MM.1S (cell line): Measurements from ENCODE around the gene DYNC1H1.

Source experiments
- DNase-seq: peaks from one replicate; pipeline ENCODE4 v3.0.0-alpha.2; 2015
- H2AFZ ChIP-seq: fragments of 300-600 bp; sonication (generic); 2 replicates; pipeline ENCODE4 v1.6.0; 2016; ENCODE audit warnings: antibody characterized with exemption, low read length
- H3F3A ChIP-seq: fragments of 300-600 bp; sonication (generic); 2 replicates; pipeline ENCODE4 v1.6.1; 2016; ENCODE audit warnings: mild to moderate bottlenecking, antibody characterized with exemption, low read length, moderate library complexity, mixed read lengths; ENCODE audit not compliant: insufficient read depth
- H3K27ac ChIP-seq: fragments of 300-600 bp; sonication (generic); 2 replicates; pipeline ENCODE4 v1.5.1; 2016; ENCODE audit warnings: mild to moderate bottlenecking, low read length
- H3K27me3 ChIP-seq: fragments of 300-600 bp; sonication (generic); replicated peaks from 2 replicates; pipeline ENCODE4 v1.6.0; 2016; ENCODE audit warnings: low read length; ENCODE audit not compliant: insufficient read depth
- H3K36me3 ChIP-seq: fragments of 300-600 bp; sonication (generic); replicated peaks from 2 replicates; pipeline ENCODE4 v1.6.1; 2016; ENCODE audit warnings: mild to moderate bottlenecking, low read length, mixed read lengths; ENCODE audit not compliant: insufficient read depth
- H3K4me1 ChIP-seq: fragments of 300-600 bp; sonication (generic); 2 replicates; pipeline ENCODE4 v1.6.1; 2016; ENCODE audit warnings: low read length, mixed read lengths
- H3K4me2 ChIP-seq: fragments of 300-600 bp; sonication (generic); 2 replicates; pipeline ENCODE4 v1.6.0; 2016; ENCODE audit warnings: low read depth, low read length
- H3K4me3 ChIP-seq: fragments of 300-600 bp; sonication (generic); 2 replicates; pipeline ENCODE4 v1.5.1; 2016; ENCODE audit warnings: low read length, mixed read lengths
- H3K79me2 ChIP-seq: fragments of 300-600 bp; sonication (generic); 2 replicates; pipeline ENCODE4 v1.6.1; 2016; ENCODE audit warnings: mixed run types, low read length, mixed read lengths
- H3K9ac ChIP-seq: fragments of 300-600 bp; sonication (generic); 2 replicates; pipeline ENCODE4 v1.6.1; 2016; ENCODE audit warnings: low read length, mixed read lengths
- H3K9me2 ChIP-seq: fragments of 300-600 bp; sonication (generic); replicated peaks from 2 replicates; pipeline ENCODE4 v1.6.1; 2016; ENCODE audit warnings: mild to moderate bottlenecking, low read length, mixed read lengths; ENCODE audit not compliant: insufficient read depth
- H3K9me3 ChIP-seq: fragments of 300-600 bp; sonication (generic); replicated peaks from 2 replicates; pipeline ENCODE4 v1.6.1; 2016; ENCODE audit warnings: mild to moderate bottlenecking, low read length, mixed read lengths; ENCODE audit not compliant: insufficient read depth
- H4K20me1 ChIP-seq: fragments of 300-600 bp; sonication (generic); 2 replicates; pipeline ENCODE4 v1.6.1; 2016; ENCODE audit warnings: mild to moderate bottlenecking, low read length, moderate library complexity, mixed read lengths; ENCODE audit not compliant: insufficient read depth
- EZH2 ChIP-seq: fragments of 300-600 bp; sonication (generic); optimal IDR thresholded peaks from 2 replicates; pipeline ENCODE3; 2017; ENCODE audit warnings: low read depth, mild to moderate bottlenecking, antibody characterized with exemption, low read length, mixed read lengths
- EZH2phosphoT487 ChIP-seq: fragments of 300-600 bp; sonication (generic); IDR thresholded peaks from 2 replicates; pipeline ENCODE4 v1.6.1; 2018; ENCODE audit warnings: antibody characterized with exemption, low read length
- TF ChIP-seq, protein P1 (sequence below): fragments of 300-600 bp; sonication (generic); IDR thresholded peaks from 2 replicates; pipeline ENCODE4 v1.5.1; 2016; ENCODE audit warnings: antibody characterized with exemption, low read length, mixed read lengths

Gene DYNC1H1

DNA sequence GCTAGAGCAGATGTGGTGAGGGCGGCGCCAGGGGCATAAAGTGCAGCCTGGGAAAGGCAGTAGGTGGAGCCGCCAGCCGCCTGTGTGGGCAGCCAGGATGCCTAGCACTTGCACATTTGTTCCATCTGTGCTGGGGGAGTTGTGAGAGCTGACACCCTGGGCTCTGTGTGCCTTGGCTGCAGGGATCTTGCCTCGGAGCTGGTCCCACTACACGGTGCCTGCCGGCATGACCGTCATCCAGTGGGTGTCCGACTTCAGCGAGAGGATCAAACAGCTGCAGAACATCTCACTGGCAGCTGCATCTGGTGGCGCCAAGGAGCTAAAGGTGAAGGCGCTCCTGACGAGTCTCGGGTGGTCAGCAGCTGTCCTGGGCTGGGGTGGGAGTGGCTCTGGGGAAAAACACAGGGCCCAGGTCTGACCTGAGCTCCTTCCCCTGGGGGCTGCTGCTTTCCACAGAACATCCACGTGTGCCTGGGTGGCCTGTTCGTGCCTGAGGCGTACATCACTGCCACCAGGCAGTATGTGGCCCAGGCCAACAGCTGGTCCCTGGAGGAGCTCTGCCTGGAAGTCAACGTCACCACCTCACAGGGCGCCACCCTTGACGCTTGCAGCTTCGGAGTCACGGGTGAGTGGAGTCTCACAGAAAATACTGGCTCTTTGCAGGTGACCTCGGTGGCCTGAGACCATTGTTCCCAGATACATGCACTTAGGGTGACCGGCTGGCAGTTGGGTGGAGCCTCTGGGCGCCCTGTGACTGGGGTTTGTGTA lies 85.1 kb downstream of the DYNC1H1 start:
- no peak overlapping the region for H2AFZ ChIP-seq
- no peak overlapping the region for H3K4me2 ChIP-seq
- no peaks in the 10 kb centered on the region for H4K20me1 ChIP-seq
- no peaks in the 10 kb centered on the region for H3K4me1 ChIP-seq
- H3K9me3 ChIP-seq: no peaks in the 10 kb centered on the region
- no peaks in the 10 kb centered on the region for H3K79me2 ChIP-seq
- TF ChIP-seq, protein P1, sequence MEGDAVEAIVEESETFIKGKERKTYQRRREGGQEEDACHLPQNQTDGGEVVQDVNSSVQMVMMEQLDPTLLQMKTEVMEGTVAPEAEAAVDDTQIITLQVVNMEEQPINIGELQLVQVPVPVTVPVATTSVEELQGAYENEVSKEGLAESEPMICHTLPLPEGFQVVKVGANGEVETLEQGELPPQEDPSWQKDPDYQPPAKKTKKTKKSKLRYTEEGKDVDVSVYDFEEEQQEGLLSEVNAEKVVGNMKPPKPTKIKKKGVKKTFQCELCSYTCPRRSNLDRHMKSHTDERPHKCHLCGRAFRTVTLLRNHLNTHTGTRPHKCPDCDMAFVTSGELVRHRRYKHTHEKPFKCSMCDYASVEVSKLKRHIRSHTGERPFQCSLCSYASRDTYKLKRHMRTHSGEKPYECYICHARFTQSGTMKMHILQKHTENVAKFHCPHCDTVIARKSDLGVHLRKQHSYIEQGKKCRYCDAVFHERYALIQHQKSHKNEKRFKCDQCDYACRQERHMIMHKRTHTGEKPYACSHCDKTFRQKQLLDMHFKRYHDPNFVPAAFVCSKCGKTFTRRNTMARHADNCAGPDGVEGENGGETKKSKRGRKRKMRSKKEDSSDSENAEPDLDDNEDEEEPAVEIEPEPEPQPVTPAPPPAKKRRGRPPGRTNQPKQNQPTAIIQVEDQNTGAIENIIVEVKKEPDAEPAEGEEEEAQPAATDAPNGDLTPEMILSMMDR: no peak
- TF ChIP-seq EZH2 (no peak), EZH2phosphoT487 (no peak)
- H3K27ac ChIP-seq: no peak overlapping the region
- no peak overlapping the region for H3K9ac ChIP-seq
- DNase-seq: no peak
- H3K9me2 ChIP-seq: no peaks in the 10 kb centered on the region
- no peak overlapping the region for H3K4me3 ChIP-seq
- H3K27me3 ChIP-seq: no peaks in the 10 kb centered on the region
- H3F3A ChIP-seq: no peaks in the 10 kb centered on the region
- no peaks in the 10 kb centered on the region for H3K36me3 ChIP-seq

DNA sequence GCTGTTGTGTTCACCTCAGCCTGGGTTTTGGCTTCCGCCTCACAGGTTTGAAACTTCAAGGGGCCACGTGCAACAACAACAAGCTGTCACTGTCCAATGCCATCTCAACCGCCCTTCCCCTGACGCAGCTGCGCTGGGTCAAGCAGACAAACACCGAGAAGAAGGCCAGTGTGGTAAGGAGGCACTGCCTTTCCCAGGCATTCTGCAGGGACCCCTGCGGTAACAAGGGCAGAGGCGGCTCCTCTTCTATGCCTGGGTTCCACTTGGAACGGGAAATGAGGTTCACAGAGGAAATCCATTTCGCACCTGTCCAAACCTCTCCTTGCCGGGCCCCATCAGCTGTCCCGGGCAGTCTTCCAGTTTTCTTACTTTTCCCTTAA lies 85.6 kb downstream of the DYNC1H1 start:
- no peak for TF ChIP-seq EZH2
- TF ChIP-seq EZH2phosphoT487: no peak
- TF ChIP-seq, protein P1: no peak
- no peak for DNase-seq
- Histone ChIP-seq H3K4me1 (no peaks in the 10 kb centered on the region), H3K27me3 (no peaks in the 10 kb centered on the region), H3K79me2 (no peaks in the 10 kb centered on the region), H3K9me2 (no peaks in the 10 kb centered on the region), H4K20me1 (no peaks in the 10 kb centered on the region), H3K36me3 (no peaks in the 10 kb centered on the region), H3K27ac (no peak overlapping the region), H2AFZ (no peak overlapping the region), H3F3A (no peaks in the 10 kb centered on the region), H3K4me2 (no peak overlapping the region), H3K9me3 (no peaks in the 10 kb centered on the region), H3K4me3 (no peak overlapping the region), H3K9ac (no peak overlapping the region)

DNA sequence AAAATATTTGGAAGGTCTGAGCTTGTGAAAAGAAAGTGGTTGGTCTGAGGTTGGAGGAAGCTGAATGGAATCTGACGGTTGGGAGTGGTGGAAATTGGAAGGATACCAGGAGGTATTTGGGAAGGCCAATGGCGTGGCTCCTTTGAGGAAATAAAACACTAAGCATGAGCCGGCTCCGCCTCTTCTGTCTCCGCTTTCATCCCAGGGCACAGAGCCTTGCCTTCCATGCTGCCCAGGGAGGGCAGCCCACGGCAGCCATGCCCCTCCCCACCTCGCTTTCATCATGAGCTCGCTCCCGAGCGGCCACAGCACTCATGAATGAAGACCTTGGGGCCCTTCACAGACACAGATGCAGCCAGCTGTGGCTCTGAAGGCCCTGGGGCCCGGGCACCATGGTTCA lies 86.3 kb downstream of the DYNC1H1 start:
- no peak overlapping the region for H2AFZ ChIP-seq
- H3K9me3 ChIP-seq: no peaks in the 10 kb centered on the region
- H3K27me3 ChIP-seq: no peaks in the 10 kb centered on the region
- H3K9ac ChIP-seq: no peak overlapping the region
- H4K20me1 ChIP-seq: no peaks in the 10 kb centered on the region
- no peak for DNase-seq
- H3K4me3 ChIP-seq: no peak overlapping the region
- no peak overlapping the region for H3K27ac ChIP-seq
- H3F3A ChIP-seq: no peaks in the 10 kb centered on the region
- no peak overlapping the region for H3K4me2 ChIP-seq
- H3K79me2 ChIP-seq: no peaks in the 10 kb centered on the region
- no peaks in the 10 kb centered on the region for H3K36me3 ChIP-seq
- no peaks in the 10 kb centered on the region for H3K4me1 ChIP-seq
- H3K9me2 ChIP-seq: no peaks in the 10 kb centered on the region
- TF ChIP-seq EZH2 (no peak), EZH2phosphoT487 (no peak)
- TF ChIP-seq, protein P1: no peak
